SK-N-SH (cell line): ENCODE measurements around the gene FAM20A. TPM values are rescaled to one million over a fixed set of nuclear protein-coding genes. Genes with fewer than 3 reads are reported as not detected.

Experiments used
- CTCF ChIA-PET: fragments of 300-600, 350-600 bp; formaldehyde crosslinking; extraction: SDS; loops from one replicate; lab custom pipeline; 2021; lab: Yijun Ruan, JAX
- POLR2A ChIA-PET: fragments of 350-600 bp; sonication (Branson Sonifier 250); formaldehyde crosslinking; extraction: SDS; loops from one replicate; lab custom pipeline; 2020; ENCODE audit warnings: antibody characterized with exemption, inconsistent platforms; lab: Yijun Ruan, JAX
- DNase-seq: peaks from one replicate; pipeline ENCODE4 v3.0.0; 2012
- H2AFZ ChIP-seq: fragments of 200-600 bp; sonication (generic); 2 replicates; pipeline ENCODE4 v1.8.1; 2016; ENCODE audit warnings: antibody characterized with exemption, mild to moderate bottlenecking, low read depth
- H3F3A ChIP-seq: fragments of 200-600 bp; sonication (generic); replicated peaks from 2 replicates; pipeline ENCODE3; 2016; ENCODE audit warnings: antibody characterized with exemption, mild to moderate bottlenecking; ENCODE audit not compliant: insufficient read depth
- H3K27ac ChIP-seq, 2 experiments: fragments of 200-500 bp in 1 of 2; fragments of 200-600 bp in 1 of 2; sonication (Bioruptor generic) in 1 of 2; sonication (generic), shearing (Covaris generic) in 1 of 2; 2 replicates each; pipeline versions ENCODE4 v1.5.1 to v1.6.1; 2014 to 2016; ENCODE audit warnings: low read depth in 2 of 2, inconsistent platforms in 1 of 2, low read length in 1 of 2, mild to moderate bottlenecking in 1 of 2, mixed read lengths in 1 of 2
- H3K27me3 ChIP-seq: fragments of 200-600 bp; sonication (generic), shearing (Covaris generic); 2 replicates; pipeline ENCODE4 v1.6.1; 2016; ENCODE audit warnings: mixed run types; ENCODE audit not compliant: insufficient read depth
- H3K36me3 ChIP-seq, 2 experiments: fragments of 200-500 bp in 1 of 2; fragments of 200-600 bp in 1 of 2; sonication (Bioruptor generic) in 1 of 2; sonication (generic) in 1 of 2; replicated peaks in 1 of 2; 2 replicates each; pipeline versions ENCODE3 to v1.5.1; 2014 to 2016; ENCODE audit warnings: low read length in 1 of 2, mild to moderate bottlenecking in 1 of 2; ENCODE audit not compliant: insufficient read depth in 2 of 2, control insufficient read depth in 1 of 2
- H3K4me1 ChIP-seq, 2 experiments: fragments of 200-500 bp in 1 of 2; fragments of 200-600 bp in 1 of 2; sonication (Bioruptor generic) in 1 of 2; sonication (generic), shearing (Covaris generic) in 1 of 2; 2 replicates each; pipeline versions ENCODE4 v1.5.1 to v1.6.1; 2014 to 2016; ENCODE audit warnings: low read depth in 1 of 2, low read length in 1 of 2, mixed run types in 1 of 2; ENCODE audit not compliant: insufficient read depth in 2 of 2, control insufficient read depth in 1 of 2
- H3K4me2 ChIP-seq: fragments of 200-600 bp; sonication (generic), shearing (Covaris generic); 2 replicates; pipeline ENCODE4 v1.6.1; 2017; ENCODE audit warnings: mixed run types
- H3K4me3 ChIP-seq, 2 experiments: fragments of 200-500 bp in 1 of 2; fragments of 200-600 bp in 1 of 2; sonication (Bioruptor generic) in 1 of 2; sonication (generic), shearing (Covaris generic) in 1 of 2; 2 replicates each; pipeline versions ENCODE4 v1.5.1 to v1.8.1; 2014 to 2016; ENCODE audit warnings: low read depth in 2 of 2, inconsistent platforms in 1 of 2, low read length in 1 of 2, mild to moderate bottlenecking in 1 of 2, mixed read lengths in 1 of 2, moderate library complexity in 1 of 2
- H3K79me2 ChIP-seq: fragments of 200-600 bp; sonication (generic); 2 replicates; pipeline ENCODE4 v1.8.1; 2017; ENCODE audit warnings: mild to moderate bottlenecking; ENCODE audit not compliant: insufficient read depth
- H3K9ac ChIP-seq: fragments of 200-600 bp; sonication (generic); 2 replicates; pipeline ENCODE4 v1.6.1; 2017; ENCODE audit warnings: mixed run types
- H3K9me2 ChIP-seq: fragments of 200-600 bp; sonication (generic); 2 replicates; pipeline ENCODE4 v1.6.1; 2017; ENCODE audit warnings: mixed run types
- H3K9me3 ChIP-seq: fragments of 200-600 bp; sonication (generic); 2 replicates; pipeline ENCODE4 v1.6.1; 2017; ENCODE audit warnings: mixed run types, mild to moderate bottlenecking, moderate library complexity
- H4K20me1 ChIP-seq: fragments of 200-600 bp; sonication (generic); 2 replicates; pipeline ENCODE4 v1.6.1; 2017; ENCODE audit warnings: mild to moderate bottlenecking, mixed run types; ENCODE audit not compliant: insufficient read depth
- CHD2 ChIP-seq: fragments of 150-350 bp; IDR thresholded peaks from 2 replicates; pipeline ENCODE4 v1.6.1; 2018; ENCODE audit warnings: low read length; ENCODE audit not compliant: partially characterized antibody
- ELF1 ChIP-seq: IDR thresholded peaks from 2 replicates; pipeline ENCODE4 v1.4.0; 2012
- EP300 ChIP-seq, 2 experiments: IDR thresholded peaks; 2 replicates each; pipeline versions ENCODE4 v1.4.0 to v1.6.1; 2012; ENCODE audit warnings: borderline replicate concordance in 1 of 2, low read depth in 1 of 2, low read length in 1 of 2
- EZH2phosphoT487 ChIP-seq: fragments of 200-600 bp; sonication (generic); IDR thresholded peaks from 2 replicates; pipeline ENCODE4 v1.6.1; 2017; ENCODE audit warnings: low read depth, mixed run types, mild to moderate bottlenecking, antibody characterized with exemption, moderate library complexity, borderline replicate concordance
- FOSL2 ChIP-seq: IDR thresholded peaks from 2 replicates; pipeline ENCODE4 v1.4.0; 2012; ENCODE audit warnings: low read depth, mild to moderate bottlenecking, moderate library complexity, borderline replicate concordance
- FOXJ3 ChIP-seq: sonication (generic); formaldehyde crosslinking; IDR thresholded peaks from 2 replicates; pipeline ENCODE4 v1.5.1; 2020; ENCODE audit warnings: mild to moderate bottlenecking, missing genetic modification reagents
- FOXM1 ChIP-seq: IDR thresholded peaks from 2 replicates; pipeline ENCODE4 v1.4.0; 2012; ENCODE audit warnings: low read depth, mild to moderate bottlenecking
- GABPA ChIP-seq: IDR thresholded peaks from 2 replicates; pipeline ENCODE4 v1.4.0; 2012; ENCODE audit warnings: low read depth, mild to moderate bottlenecking
- GATA2 ChIP-seq: sonication (generic); formaldehyde crosslinking; IDR thresholded peaks from 2 replicates; pipeline ENCODE4 v1.5.0; 2020; ENCODE audit warnings: mild to moderate bottlenecking, missing genetic modification reagents
- JUND ChIP-seq: IDR thresholded peaks from 2 replicates; pipeline ENCODE4 v1.4.0; 2012
- RAD21 ChIP-seq: IDR thresholded peaks from 2 replicates; pipeline ENCODE4 v1.6.1; 2012; ENCODE audit warnings: mild to moderate bottlenecking, low read length
- SIN3A ChIP-seq: IDR thresholded peaks from 2 replicates; pipeline ENCODE4 v1.6.1; 2012; ENCODE audit warnings: low read depth, mild to moderate bottlenecking, low read length, moderate library complexity, borderline replicate concordance
- SMC3 ChIP-seq: IDR thresholded peaks from 2 replicates; pipeline ENCODE4 v1.6.1; 2012; ENCODE audit warnings: low read depth, low read length, improper control_type of control experiment
- YY1 ChIP-seq: IDR thresholded peaks from 2 replicates; pipeline ENCODE4 v1.4.0; 2012; ENCODE audit warnings: low read depth, mild to moderate bottlenecking
- WGBS: methylation state at CpG from one replicate; pipeline ENCODE4 v1.1.6; 2017; ENCODE audit warnings: low lambda C conversion rate; 5-methylcytosine and 5-hydroxymethylcytosine counted together
- polyA plus RNA-seq, 3 experiments: library from polyadenylated mRNA; depleted of rRNA; stranded (reverse); fragments of >200 nt; gene quantifications; 2 replicates each; pipeline ENCODE4 v1.2.3, GENCODE V29; 2012
- TF ChIP-seq, protein P1 (sequence below): IDR thresholded peaks from 2 replicates; pipeline ENCODE4 v1.4.0; 2012; ENCODE audit warnings: low read depth
- TF ChIP-seq, protein P2 (sequence below): fragments of 150-350 bp; IDR thresholded peaks from 2 replicates; pipeline ENCODE4 v1.6.1; 2016; ENCODE audit warnings: mild to moderate bottlenecking, low read depth, low read length
- TF ChIP-seq, protein P3 (sequence below): IDR thresholded peaks from 2 replicates; pipeline ENCODE4 v1.4.0; 2012; ENCODE audit warnings: low read depth, borderline replicate concordance
- TF ChIP-seq, protein P4 (sequence below): fragments of 200-600 bp; sonication (generic); IDR thresholded peaks from 2 replicates; pipeline ENCODE4 v1.6.1; 2017; ENCODE audit warnings: antibody characterized with exemption, mild to moderate bottlenecking, moderate library complexity
- TF ChIP-seq, protein P5 (sequence below): IDR thresholded peaks from 2 replicates; pipeline ENCODE4; 2012
- TF ChIP-seq, protein P6 (sequence below): IDR thresholded peaks from 2 replicates; pipeline ENCODE4 v1.4.0; 2012; ENCODE audit warnings: low read depth, borderline replicate concordance
- TF ChIP-seq, protein P7 (sequence below): IDR thresholded peaks from 2 replicates; pipeline ENCODE4 v1.6.1; 2012; ENCODE audit warnings: mild to moderate bottlenecking, low read depth, low read length, moderate library complexity

FAM20A gene
- polyA plus RNA-seq, 1 of the 3 experiments (the other 2 are of a cell fraction): not detected

DNA sequence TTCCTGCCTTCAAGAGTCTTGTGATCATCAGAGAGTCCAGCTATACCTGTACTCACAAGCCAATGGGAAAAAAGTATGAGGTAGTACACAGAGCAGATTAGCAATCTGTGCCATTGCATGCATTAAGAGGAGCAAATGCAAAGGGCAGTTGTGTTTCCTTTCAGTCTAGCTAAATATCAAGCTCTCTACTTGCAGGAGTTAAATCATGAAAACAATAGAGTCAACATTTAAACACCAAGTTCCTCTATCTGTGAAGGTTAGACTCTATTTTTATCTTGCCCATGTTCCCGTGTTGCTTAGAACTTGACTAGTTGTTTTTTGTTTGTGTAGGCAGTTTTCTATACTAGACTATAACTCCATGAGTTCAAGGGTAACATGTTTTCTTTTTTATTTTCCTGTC, 4.7 kb upstream of the FAM20A start (continued):
- TF ChIP-seq CHD2 (no peak), FOXM1 (no peak)
- TF ChIP-seq, protein P1, sequence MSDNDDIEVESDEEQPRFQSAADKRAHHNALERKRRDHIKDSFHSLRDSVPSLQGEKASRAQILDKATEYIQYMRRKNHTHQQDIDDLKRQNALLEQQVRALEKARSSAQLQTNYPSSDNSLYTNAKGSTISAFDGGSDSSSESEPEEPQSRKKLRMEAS: no peak
- TF ChIP-seq, protein P2, sequence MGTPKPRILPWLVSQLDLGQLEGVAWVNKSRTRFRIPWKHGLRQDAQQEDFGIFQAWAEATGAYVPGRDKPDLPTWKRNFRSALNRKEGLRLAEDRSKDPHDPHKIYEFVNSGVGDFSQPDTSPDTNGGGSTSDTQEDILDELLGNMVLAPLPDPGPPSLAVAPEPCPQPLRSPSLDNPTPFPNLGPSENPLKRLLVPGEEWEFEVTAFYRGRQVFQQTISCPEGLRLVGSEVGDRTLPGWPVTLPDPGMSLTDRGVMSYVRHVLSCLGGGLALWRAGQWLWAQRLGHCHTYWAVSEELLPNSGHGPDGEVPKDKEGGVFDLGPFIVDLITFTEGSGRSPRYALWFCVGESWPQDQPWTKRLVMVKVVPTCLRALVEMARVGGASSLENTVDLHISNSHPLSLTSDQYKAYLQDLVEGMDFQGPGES: no peak
- TF ChIP-seq, protein P3, sequence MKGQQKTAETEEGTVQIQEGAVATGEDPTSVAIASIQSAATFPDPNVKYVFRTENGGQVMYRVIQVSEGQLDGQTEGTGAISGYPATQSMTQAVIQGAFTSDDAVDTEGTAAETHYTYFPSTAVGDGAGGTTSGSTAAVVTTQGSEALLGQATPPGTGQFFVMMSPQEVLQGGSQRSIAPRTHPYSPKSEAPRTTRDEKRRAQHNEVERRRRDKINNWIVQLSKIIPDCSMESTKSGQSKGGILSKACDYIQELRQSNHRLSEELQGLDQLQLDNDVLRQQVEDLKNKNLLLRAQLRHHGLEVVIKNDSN: no peak

DNA sequence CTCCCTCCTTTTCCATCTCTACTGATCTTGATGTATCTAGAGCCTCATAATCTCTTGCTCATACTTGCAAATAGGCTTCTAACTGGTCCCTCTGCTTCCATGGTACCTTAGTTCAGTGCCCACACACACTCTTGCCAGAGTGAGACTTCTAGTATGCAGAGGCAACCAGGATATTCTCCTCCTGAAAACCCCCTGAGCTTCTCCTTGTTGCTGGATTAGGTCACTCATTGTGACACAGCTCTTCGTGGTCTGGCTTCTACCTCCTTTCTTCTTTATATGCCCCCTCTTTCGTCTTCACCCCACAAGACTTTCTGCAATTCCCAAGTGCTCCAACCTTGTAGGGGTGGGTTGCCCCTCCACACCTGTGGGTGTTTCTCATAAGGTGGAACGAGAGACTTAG, 2.5 kb upstream of the FAM20A start:
- ChIA-PET CTCF (interaction anchor here (1.2 kb wide), 1 partner anchor 20 kb away, joined by 3 read pairs; no protein-coding TSS in a partner anchor), POLR2A (no interaction called here)
- Histone ChIP-seq H3K9ac (no peak overlapping the region), H3K9me2 (no peaks in the 10 kb centered on the region), H3K9me3 (peaks cover 6% of the 10 kb centered on the region), H4K20me1 (no peaks in the 10 kb centered on the region), H3K4me1 (peaks cover 0 to 9% of the 10 kb centered on the region in 2 experiments; a peak in 1 of 4 replicates), H3F3A (no peaks in the 10 kb centered on the region), H3K4me3 (no peak overlapping the region), H3K79me2 (no peaks in the 10 kb centered on the region), H3K27me3 (peaks cover 39% of the 10 kb centered on the region), H3K27ac (no peak overlapping the region), H3K4me2 (no peak overlapping the region), H3K36me3 (no peaks in the 10 kb centered on the region), H2AFZ (no peak overlapping the region)
- DNase-seq: no peak
- WGBS: 34% methylated on average over 3 of the region's 3 CpGs
- TF ChIP-seq GATA2 (no peak), ELF1 (no peak), YY1 (no peak), SMC3 (no peak), SIN3A (no peak), EP300 (IDR thresholded peaks at IDR 0.05; ENCODE audit: borderline replicate concordance in 1 of 2, low read depth in 1 of 2, low read length in 1 of 2) (no peak), GABPA (no peak), JUND (no peak), RAD21 (no peak), FOXJ3 (CRISPR knock-in tag) (no peak), EZH2phosphoT487 (no peak), FOSL2 (no peak)
- TF ChIP-seq, protein P4, sequence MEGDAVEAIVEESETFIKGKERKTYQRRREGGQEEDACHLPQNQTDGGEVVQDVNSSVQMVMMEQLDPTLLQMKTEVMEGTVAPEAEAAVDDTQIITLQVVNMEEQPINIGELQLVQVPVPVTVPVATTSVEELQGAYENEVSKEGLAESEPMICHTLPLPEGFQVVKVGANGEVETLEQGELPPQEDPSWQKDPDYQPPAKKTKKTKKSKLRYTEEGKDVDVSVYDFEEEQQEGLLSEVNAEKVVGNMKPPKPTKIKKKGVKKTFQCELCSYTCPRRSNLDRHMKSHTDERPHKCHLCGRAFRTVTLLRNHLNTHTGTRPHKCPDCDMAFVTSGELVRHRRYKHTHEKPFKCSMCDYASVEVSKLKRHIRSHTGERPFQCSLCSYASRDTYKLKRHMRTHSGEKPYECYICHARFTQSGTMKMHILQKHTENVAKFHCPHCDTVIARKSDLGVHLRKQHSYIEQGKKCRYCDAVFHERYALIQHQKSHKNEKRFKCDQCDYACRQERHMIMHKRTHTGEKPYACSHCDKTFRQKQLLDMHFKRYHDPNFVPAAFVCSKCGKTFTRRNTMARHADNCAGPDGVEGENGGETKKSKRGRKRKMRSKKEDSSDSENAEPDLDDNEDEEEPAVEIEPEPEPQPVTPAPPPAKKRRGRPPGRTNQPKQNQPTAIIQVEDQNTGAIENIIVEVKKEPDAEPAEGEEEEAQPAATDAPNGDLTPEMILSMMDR: no peak
- TF ChIP-seq, protein P1: no peak
- TF ChIP-seq, protein P5, sequence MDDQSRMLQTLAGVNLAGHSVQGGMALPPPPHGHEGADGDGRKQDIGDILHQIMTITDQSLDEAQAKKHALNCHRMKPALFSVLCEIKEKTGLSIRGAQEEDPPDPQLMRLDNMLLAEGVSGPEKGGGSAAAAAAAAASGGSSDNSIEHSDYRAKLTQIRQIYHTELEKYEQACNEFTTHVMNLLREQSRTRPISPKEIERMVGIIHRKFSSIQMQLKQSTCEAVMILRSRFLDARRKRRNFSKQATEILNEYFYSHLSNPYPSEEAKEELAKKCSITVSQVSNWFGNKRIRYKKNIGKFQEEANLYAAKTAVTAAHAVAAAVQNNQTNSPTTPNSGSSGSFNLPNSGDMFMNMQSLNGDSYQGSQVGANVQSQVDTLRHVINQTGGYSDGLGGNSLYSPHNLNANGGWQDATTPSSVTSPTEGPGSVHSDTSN: no peak
- TF ChIP-seq, protein P6, sequence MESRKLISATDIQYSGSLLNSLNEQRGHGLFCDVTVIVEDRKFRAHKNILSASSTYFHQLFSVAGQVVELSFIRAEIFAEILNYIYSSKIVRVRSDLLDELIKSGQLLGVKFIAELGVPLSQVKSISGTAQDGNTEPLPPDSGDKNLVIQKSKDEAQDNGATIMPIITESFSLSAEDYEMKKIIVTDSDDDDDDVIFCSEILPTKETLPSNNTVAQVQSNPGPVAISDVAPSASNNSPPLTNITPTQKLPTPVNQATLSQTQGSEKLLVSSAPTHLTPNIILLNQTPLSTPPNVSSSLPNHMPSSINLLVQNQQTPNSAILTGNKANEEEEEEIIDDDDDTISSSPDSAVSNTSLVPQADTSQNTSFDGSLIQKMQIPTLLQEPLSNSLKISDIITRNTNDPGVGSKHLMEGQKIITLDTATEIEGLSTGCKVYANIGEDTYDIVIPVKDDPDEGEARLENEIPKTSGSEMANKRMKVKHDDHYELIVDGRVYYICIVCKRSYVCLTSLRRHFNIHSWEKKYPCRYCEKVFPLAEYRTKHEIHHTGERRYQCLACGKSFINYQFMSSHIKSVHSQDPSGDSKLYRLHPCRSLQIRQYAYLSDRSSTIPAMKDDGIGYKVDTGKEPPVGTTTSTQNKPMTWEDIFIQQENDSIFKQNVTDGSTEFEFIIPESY: no peak
- TF ChIP-seq, protein P7, sequence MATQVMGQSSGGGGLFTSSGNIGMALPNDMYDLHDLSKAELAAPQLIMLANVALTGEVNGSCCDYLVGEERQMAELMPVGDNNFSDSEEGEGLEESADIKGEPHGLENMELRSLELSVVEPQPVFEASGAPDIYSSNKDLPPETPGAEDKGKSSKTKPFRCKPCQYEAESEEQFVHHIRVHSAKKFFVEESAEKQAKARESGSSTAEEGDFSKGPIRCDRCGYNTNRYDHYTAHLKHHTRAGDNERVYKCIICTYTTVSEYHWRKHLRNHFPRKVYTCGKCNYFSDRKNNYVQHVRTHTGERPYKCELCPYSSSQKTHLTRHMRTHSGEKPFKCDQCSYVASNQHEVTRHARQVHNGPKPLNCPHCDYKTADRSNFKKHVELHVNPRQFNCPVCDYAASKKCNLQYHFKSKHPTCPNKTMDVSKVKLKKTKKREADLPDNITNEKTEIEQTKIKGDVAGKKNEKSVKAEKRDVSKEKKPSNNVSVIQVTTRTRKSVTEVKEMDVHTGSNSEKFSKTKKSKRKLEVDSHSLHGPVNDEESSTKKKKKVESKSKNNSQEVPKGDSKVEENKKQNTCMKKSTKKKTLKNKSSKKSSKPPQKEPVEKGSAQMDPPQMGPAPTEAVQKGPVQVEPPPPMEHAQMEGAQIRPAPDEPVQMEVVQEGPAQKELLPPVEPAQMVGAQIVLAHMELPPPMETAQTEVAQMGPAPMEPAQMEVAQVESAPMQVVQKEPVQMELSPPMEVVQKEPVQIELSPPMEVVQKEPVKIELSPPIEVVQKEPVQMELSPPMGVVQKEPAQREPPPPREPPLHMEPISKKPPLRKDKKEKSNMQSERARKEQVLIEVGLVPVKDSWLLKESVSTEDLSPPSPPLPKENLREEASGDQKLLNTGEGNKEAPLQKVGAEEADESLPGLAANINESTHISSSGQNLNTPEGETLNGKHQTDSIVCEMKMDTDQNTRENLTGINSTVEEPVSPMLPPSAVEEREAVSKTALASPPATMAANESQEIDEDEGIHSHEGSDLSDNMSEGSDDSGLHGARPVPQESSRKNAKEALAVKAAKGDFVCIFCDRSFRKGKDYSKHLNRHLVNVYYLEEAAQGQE: no peak
